Heart left ventricle (tissue), 13 donors: ENCODE measurements around the gene GTF2F1.

Source experiments
- POLR2A ChIP-seq, 2 donors: fragments of 450-650 bp; IDR thresholded peaks; one replicate each; pipeline ENCODE4 v1.6.1; 2017; ENCODE audit warnings: antibody characterized with exemption in 2 of 2, mild to moderate bottlenecking in 2 of 2, moderate library complexity in 2 of 2
- TF ChIP-seq, protein P1 (sequence below), 12 donors: fragments of 200-600 bp; sonication (generic) in 4 of 12; IDR thresholded peaks; one replicate each; pipeline versions ENCODE4 v1.5.0 to v1.8.0; 2018 to 2022; ENCODE audit warnings: antibody characterized with exemption in 12 of 12, mild to moderate bottlenecking in 5 of 12
- donor health status: ischemic (EF 13 %, LVEDD 7.1; RV severe dilation, severe dysfunction).
- donor health status: DM: no; HTN: yes; CAD: no.
- donor health status: DM: no; HTN: no; CAD: no.
- donor health status: ischemic (EF 25% LVEDD 6.9; RV normal size, moderate dysfunction).
- donor health status: ischemic (EF 25% LVEDD 5.7; RV mildly dilated, moderate dysfunction).
- donor health status: ischemic (EF 35%, LVEDD 5.7; RV mildly dilated, moderate dysfunction).
- donor health status: nonischemic (EF 11% LVEDD 7.7; RV severe dilation, severe dysfunction).
- donor health status: DM: yes; HTN: yes; CAD: no.
- donor health status: PGD.
- donor health status: ischemic (EF 29% LVEDD 5.4; RV normal size, mild dysfunction).
- donor health status: nonischemic (EF 23%, LVEDD 6.1; RV moderate dilation, normal function).

DNA sequence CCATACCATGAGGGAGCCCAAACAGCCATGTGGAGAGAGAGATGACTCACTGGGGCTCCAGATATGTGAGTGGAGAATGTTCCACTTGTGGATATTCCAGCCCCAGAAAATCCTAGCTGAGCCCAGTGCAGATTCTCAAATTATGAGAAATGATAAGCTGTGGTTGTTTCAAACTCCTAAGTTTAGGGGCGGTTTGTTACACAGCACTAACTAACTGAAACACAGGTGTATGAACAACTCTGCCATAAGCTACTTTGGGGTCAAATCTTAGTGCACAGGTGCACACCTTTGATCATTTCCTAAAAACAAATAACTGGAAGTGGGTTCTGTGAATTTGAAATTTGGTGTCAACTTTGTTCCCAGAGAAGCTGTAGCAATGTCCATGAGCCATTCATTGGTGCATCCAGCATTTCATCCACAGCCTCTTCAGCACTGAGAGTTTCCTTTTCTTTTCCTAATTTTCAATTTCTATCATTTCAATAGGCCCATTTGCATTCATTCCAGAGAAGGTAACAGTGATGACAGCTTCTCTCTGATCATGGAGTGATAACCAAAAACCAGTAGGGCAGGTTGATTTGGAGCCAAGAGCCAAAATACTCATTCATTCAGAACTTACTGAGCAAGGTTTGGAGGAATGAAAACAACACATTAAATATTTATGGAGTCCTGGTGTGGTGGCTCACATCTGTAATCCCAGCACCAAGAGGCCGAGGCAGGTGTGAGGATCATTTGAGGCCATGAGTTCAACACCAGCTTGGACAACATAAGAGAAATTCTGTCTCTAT lies 40.4 kb downstream of the GTF2F1 start:
- TF ChIP-seq, protein P1, sequence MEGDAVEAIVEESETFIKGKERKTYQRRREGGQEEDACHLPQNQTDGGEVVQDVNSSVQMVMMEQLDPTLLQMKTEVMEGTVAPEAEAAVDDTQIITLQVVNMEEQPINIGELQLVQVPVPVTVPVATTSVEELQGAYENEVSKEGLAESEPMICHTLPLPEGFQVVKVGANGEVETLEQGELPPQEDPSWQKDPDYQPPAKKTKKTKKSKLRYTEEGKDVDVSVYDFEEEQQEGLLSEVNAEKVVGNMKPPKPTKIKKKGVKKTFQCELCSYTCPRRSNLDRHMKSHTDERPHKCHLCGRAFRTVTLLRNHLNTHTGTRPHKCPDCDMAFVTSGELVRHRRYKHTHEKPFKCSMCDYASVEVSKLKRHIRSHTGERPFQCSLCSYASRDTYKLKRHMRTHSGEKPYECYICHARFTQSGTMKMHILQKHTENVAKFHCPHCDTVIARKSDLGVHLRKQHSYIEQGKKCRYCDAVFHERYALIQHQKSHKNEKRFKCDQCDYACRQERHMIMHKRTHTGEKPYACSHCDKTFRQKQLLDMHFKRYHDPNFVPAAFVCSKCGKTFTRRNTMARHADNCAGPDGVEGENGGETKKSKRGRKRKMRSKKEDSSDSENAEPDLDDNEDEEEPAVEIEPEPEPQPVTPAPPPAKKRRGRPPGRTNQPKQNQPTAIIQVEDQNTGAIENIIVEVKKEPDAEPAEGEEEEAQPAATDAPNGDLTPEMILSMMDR (IDR thresholded peaks at IDR 0.05), result no peak
- TF ChIP-seq POLR2A (IDR thresholded peaks at IDR 0.05), result no peak
